Globus pallidus (tissue), 1 donor: ENCODE measurements around the gene SLC10A2.
A peak's percentile ranks its signal among the peaks of the same experiment; 100 is the strongest.
"Not testable (repeated sequence)": the region's sequence is repeated elsewhere in the genome, so short reads cannot be mapped to it uniquely, and the experiment has no call there.

ENCODE experiments used
- DNase-seq: peaks from one replicate; pipeline ENCODE4 v3.0.0-alpha.2; 2015; ENCODE audit warnings: low spot score

Gene SLC10A2, protein sequence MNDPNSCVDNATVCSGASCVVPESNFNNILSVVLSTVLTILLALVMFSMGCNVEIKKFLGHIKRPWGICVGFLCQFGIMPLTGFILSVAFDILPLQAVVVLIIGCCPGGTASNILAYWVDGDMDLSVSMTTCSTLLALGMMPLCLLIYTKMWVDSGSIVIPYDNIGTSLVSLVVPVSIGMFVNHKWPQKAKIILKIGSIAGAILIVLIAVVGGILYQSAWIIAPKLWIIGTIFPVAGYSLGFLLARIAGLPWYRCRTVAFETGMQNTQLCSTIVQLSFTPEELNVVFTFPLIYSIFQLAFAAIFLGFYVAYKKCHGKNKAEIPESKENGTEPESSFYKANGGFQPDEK

DNA sequence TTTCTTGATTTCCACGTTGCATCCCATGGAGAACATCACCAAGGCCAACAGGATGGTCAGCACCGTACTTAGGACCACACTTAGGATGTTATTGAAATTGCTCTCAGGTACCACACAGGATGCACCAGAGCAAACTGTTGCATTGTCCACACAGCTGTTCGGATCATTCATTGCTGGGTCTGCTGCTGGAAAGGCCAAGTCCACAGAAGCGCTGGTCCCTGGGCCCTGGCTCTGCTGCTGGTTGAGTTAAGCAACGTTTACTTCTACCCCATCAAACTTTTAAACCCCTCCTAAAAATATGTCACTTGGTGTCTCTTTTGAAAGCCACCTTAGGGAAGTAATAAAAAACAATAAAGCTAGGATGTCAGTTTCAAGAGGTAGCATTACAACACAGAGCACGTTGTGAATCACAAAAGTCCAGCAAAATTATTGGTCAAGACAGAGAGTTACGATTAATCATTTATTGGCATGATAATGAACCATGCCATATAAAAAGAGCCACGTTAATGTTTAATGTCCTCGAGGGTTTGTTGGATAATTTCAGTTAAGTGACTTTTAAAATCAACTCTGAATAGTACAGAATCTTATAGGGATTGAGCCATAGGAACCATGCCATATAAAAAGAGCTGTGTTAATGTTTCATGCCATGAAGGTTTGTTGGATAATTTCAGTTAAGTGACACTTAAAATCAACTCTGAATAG lies at the start of gene SLC10A2:
Gene SLC10A2 (minus strand): TSS at position 339 of the 702 bp plus-strand sequence. CDS start 168 bp downstream, at position 171.
- no peak for DNase-seq

DNA sequence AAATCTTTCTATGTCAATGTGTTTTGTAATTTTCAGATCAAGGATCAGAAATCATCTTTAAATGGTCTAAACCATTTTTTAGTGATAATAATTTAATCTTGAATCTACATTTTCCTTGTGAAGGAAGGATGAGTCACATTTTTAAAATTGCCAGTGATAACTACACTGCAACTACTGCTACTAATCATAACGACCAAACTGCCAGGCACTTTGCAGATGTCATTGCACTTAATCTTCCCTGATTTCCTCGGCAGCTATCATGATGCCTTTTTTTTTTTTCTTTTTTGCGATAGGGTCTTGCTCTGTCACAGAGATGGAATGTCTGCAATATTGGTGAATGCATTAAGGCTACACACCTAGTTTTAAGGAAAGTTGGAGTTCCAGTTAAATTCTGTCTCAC lies 41.4 kb upstream of the SLC10A2 start:
- DNase-seq, result no peak

DNA sequence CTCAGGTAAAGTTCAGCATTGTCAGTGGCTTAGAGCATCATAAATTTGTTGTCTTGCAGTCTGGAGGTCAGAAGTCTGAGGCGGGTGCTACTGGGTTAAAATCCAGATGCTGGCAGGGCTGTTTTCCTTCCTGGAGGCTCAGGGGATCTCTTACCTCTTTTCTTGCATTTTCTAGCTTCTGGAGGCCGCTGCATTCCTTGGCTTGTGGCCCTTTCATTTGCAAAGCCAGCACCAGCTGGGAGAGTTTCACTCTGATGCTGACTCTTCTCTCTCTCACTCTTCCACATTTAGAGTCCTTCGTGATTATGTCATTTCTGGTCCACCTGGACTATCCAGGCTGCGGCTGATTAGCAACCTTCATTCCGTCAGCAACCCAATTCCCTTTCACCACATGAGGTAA lies 38.1 kb upstream of the SLC10A2 start:
- DNase-seq, result no peak

DNA sequence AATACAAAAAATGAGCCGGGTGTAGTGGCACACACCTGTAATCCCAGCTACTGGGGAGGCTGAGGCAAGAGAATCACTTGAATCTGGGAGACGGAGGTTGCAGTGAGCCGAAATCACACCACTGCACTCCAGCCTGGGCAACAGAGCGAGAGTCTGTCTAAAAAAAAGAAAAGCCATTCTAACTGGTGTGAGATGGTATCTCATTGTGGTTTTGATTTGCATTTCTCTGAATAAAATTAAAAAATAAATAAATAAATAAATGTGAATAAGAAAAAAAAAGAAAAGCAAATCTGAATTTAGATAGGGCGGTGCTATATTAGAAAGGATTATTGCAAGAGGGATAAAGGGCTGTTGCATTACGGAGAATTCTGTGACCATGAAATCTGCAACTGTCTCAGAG lies 37.2 kb upstream of the SLC10A2 start:
- DNase-seq, result not testable (repeated sequence)

DNA sequence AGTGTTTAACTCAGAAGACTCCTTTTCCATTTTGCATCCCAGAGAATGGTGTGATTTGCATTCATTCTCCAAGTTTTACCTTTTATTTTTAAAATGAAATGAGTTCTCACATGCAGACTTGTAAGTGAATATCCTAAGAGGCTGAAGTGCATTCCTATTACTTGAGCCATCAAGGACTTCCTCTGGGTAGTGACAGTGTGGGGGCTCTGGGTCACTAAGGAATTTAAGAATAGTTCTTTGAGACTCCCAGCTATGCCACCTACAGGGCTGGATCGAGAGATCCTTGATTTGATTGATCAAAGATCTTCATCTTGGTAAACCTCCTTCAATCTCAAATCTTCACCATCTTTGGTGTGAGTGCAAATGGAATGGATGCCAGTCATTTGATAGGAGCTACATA lies 36.3 kb upstream of the SLC10A2 start:
- DNase-seq, result no peak

DNA sequence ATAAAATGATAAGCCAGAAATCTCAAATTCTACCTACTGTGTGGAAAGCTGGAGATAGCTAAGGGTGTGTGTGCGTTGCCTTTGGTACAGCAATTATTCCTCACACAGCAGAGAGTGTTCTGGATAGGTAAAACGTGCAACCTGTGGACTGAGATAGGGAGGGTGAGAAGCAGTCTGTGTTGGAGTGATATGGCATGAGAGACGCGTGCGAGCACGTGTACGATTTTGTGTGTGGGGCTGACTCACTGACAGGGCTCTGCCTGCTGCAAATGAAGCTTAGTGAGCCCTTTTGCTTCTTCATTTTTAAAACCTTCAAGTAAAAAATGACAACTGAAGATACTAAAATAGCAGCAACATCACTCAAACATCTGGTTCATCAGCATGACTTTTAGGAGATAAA lies 35.7 kb upstream of the SLC10A2 start:
- no peak for DNase-seq

DNA sequence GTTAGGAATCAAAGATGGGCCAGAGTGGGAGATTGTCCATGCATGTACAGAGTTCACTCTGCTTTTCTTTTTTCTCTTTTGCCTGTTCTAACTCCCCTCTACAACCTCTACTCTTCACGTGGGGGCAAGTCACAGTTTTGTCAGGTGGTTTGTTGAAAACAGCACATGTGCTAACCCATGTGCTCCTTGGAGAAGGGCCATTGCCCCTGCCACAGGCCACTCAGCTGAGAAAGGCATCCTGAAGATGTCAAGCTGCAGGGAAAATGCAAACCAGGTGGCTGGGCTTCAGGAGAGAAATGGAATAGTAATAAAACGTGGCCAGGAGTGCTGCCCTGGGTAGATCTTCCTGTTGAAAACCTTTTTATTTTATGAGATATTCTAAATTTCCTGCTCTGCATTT lies 35.3 kb upstream of the SLC10A2 start:
- DNase-seq, result no peak

DNA sequence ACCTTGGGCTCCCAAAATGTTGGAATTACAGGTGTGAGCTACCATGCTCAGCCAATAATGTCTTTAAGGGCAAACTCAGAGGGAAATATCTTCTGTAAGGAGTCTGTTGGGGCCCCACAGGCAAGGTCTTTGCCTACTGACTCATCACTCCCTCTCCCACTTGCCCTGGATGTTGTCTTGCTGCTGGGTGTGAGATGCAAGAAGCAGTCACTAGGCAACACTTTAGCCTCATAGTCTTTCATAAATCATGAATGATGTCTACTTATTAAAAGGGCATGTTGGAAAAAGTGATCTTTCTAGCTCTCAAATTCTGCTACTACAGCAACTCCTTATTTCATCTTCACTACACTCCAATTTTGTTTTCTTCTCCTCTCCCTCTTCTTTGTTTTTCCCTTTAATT lies 34.6 kb upstream of the SLC10A2 start:
- DNase-seq, result no peak

DNA sequence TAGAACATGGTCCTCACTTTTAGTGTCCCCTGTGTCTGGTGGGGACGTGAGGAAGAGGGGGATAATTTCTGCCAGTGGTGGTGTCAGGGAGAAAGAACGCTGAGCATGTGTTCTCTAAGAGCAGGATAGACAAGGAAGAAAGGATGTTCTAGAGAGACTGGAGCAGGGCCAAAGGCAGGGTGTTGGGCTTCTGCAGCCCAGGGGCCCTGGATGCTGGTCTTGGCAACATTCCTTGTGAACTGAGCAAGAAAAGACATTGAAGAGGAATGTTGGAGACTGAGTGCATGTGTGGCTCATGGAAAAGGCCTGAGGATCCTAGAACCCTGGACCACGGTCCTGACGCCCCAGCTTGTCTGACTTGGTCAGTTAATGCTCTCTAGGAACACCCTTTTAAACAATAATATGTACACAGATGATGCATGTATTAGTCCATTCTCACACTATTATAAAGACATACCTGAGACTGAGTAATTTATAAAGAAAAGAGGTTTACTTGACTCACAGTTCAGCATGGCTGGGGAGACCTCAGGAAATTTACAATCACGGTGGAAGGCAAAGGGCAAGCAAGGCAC lies 33.6 kb upstream of the SLC10A2 start:
- DNase-seq, result no peak

DNA sequence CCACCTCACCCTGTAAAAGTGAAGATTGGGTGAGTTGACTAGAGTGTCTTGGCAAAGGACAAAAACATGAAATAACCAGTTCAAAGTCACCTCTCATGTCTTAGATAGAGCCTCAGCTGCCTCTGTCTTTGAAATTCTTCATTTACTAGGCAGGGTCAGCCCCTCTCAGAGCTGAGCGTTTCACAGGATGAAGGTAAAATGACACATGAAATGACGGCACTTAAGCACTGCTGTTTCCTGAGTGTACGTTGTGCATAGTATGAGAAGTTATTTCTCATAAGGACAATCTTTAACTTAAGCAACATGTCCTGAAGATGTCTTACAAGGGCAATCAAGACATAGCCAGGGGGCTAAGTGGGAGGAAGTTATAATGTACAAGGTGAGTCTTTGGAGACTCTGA lies 32.3 kb upstream of the SLC10A2 start:
- no peak for DNase-seq

DNA sequence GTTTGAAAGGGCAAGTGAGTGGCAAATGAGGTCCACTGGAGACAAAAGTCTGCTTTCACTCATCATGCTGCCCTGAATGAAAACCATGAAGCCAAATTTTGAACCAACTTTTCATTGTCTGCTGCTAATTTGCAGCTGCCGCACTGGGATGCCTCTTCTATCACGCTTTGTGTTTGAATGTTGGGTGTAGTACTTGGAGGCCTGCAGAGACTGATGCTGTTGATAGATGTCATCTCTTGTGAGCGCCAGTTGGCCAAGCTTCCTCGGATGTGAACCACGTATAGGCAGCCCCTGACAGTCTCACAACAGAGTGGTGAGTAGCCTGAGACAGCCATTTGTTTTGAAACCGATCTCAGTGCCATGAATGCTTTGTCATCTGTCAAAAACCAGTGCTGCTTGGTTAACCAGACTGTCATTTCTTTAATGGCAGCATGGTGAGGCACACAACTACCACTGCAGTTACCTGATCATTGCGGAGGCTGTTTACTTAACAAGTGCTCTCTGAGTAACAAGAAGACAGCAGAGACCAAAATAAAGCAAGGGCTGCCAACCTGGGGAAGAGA lies 31.2 kb upstream of the SLC10A2 start:
- DNase-seq, result peak; percentile 95

DNA sequence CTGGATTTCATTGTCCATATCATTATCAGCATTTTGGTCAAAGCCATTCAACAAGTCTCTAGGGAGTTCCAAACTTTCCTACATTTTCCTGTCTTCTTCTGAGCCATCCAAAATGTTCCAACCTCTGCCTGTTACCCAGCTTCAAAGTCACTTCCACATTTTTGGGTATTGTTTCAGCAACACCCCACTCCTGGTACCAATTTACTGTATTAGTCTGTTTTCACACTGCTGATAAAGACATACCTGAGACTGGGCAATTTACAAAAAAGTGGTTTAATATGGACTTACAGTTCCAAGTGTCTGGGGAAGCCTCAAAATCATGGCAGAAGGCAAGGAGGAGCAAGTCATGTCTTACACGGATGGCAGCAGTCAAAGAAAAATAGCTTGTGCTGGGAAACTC lies 27.4 kb upstream of the SLC10A2 start:
- DNase-seq, result not testable (repeated sequence)

DNA sequence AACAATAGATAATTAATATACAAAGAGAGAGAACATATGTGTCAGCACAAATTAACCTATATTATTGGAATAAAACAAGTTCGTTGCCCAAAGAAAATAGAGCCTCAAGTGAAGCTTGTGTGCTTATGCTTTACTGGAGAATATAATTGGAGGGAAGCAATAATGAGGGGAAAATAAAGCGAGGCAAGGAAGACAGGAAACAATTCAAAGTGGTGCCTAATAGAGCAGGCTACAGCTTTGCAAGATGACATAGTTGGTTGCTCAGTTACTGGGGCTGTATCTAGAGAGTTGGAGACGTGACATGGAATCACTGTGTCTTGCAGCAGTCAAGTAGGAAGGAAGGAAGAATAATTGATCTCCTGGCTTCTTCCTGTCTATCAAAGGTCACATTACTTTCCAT lies 21.1 kb upstream of the SLC10A2 start:
- no peak for DNase-seq

DNA sequence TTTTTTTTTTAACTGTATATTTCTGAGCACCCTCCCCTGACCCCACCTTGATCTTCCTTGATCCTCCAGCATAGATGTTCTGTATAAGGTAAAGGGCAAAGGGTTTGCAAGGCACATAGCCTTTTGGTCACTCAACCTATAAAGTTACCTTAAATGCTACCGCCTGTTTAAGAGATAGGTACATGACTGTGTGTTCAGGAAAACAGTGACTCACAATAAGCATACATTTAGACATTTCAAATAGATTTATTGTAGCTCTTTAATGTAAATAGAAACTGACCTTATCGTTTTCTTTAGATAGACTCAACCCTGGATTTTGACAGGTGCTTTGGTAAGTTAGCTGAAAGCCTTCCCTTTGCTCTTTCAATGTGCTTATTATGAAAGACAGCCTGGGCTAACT lies 15.2 kb upstream of the SLC10A2 start:
- DNase-seq, result no peak

DNA sequence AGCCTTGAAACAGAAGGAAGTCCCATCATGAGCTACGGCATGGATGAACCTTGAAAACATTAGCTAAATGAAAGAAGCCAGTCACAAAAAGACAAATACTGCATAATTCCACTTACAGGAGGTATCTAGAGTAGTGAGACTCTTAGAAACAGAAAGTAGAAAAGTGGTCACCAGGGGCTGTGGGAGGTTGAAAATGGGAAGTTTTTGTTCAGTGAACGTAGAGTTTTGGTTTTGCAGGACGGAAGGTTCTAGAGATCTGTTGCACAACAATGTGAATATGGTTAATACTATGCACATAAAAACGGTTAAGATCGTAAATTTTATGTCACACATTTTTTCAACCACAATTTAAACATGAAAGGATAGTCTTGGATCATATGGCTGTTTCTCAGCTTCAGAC lies 11.9 kb upstream of the SLC10A2 start:
- no peak for DNase-seq

DNA sequence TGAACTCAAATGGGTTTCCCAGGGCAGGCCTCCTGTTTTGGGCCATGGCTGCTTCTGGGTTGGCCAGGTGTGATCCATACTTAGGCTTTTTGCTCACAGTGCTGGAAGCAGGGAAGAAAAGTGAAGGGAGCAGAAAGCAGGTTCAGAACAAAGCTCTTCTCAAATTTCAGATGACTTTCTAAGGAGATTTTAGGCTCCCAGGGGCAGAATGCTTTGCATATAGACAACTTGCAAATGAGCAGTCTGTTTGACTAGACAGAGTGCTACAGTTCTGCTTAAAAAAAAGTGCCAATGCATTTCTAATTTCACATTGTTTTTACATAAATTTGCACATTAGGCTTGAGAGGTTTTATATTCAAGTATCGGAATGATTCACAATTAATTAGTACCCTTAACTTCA lies 2.6 kb upstream of the SLC10A2 start:
- no peak for DNase-seq

DNA sequence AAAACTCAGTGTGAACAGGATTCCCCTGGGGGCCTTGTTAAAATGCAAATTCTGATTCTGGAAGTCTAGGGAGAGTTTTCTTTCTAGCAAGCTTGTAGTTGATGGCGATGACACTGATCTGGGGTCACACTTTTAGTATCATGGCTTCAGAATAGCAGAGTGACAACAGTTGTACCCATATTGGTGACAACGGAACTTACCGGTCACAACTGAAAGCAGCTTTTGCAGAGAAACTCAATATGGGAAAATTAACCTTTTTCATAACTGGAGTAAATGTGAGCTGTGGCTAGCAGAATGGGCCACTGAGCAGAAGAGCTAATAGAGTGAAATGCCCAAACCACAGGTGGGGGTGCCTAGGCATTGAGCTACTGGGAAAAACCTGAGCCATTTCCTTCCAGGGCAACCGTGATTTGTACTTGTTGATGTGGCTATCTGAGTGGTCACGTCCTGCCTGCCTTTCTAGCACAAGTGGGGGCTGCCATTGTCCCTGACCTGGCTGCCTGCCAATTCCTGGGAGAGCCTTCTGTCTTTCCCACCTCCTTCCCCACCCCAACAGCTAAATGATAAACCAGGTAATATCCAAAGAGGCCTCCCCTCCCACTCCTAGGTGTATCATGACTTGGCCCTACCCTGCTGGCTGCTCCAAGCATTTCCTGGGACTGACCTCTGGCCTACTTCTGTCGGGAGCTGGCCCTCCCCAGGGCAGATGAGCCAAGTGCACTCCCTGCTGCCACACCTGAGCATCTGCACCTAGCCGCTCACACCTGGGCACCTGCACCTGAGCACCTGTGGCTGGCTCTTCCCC lies 1.7 kb upstream of the SLC10A2 start:
- DNase-seq, result no peak

DNA sequence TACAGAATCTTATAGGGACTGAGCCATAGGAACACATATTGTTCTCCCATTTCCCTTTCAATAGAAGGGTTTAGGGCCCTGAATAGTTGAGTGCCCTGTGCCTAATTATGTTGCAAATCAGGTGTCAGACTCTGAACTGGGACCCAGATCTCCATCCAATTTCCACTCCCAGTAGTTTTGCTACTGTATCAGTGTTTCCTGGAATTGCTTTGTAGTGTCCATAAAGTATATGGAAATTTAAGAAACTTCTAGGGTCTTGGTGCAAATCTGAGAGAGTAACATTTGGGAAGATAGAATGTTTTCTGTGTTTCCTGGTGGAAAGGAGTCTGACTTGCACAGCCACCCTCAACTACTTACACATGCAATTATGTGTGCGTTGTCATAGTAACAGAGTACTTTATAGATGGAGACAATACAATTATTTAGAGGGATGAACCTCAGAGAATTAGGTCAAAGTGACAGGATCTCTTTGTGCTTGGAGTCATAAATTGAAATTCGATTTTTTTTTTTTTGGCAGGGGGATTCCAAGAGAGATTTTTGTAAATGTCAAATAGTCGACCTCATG lies 646 bp upstream of the SLC10A2 start:
- no peak for DNase-seq

DNA sequence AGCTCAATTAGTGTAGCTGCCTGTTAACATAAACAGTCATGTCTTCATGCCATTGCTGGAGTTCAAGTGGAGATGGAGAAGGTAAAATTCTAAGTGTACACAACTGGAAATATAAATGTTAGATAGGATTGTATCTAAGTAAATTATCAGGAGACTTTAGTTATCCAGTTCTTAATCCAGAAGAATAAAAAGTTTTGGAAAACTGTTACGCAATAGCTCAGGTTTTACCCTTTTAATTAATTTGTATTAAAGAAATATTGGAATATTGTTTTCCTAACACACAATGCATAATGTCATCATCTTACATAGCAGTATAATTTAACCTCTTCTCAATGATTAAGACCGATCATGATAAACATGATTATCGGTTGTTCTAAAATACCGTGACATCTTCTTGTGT lies 2.8 kb downstream of the SLC10A2 start:
- DNase-seq, result no peak

DNA sequence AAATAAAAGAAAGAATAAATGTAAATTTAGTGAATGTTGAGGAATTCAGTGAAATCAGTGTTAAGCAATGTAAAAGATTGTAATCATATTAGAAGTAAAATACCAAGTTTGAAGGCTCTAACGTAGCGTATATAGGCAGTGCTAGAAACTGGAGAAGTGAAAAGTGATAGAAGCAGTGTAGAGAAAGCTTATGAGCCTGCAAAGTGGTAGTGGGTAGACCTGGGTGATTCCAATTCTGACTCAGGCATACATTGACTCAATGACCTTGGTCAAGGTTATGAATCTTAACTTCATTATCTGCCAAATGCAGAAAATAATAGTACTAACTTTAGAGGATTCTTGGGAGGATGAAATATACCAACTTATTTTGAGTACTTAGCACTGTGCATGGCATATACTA lies 4.1 kb downstream of the SLC10A2 start:
- DNase-seq, result no peak

DNA sequence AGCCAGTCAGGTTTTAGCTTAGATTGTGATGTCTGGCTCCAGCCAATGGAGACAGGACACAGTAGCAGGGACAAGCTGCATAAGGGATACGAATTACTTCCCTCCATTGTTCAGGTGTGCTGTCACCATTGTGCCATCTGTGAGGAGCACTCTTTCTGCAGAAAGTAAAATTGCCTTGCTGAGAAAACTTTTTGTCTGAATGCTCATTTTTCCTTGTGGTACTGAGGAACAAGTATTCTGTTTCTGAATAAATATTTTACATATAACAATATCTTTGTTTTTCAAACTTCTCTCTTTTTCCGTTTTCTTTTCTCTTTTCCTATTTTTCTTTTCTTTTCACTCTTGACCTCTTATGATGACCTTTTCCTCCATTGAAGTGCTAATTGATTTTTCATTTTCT lies 10.2 kb downstream of the SLC10A2 start:
- DNase-seq, result no peak

DNA sequence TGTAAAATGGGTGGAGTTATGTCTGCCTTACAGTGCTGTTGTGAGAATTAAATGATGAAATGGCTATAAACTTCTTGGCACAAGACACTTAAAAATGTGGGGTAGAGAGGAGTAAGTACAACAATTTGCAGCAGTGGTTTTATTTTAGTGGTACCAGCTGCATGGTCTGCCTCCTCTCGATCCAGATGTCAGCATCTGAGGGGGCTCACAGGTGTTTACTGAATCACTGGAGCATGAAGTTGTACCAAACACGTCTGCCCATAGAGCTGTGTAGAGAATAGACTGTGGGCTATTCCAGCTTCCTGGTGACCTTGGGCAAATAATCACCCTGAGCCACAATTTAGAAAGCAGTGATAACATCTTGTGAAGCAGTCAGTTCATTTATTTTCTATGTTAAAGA lies 11.1 kb downstream of the SLC10A2 start:
- no peak for DNase-seq
